HepG2 (cell line): ENCODE results near the gene MN1. TPM values are rescaled to one million over a fixed set of nuclear protein-coding genes. Genes with fewer than 3 reads are reported as not detected.

Experiments
- ATAC-seq: fragments of 200-7000 bp; cut with Tn5 transposase; 3 replicates; pipeline ENCODE4 v1.9.1; 2020; ENCODE audit warnings: mild to moderate bottlenecking, moderate library complexity
- BruUV-seq: library from RNA; stranded (reverse); fragments of 400-500 nt; replicated peaks from 2 replicates; lab custom pipeline; 2021; lab: Mats Ljungman, UMichigan
- CTCF ChIA-PET: fragments of 300-600 bp; formaldehyde crosslinking; extraction: SDS; loops from one replicate; lab custom pipeline; 2021; ENCODE audit warnings: low total read pairs, inconsistent platforms, low intra/inter-chr PET ratio; lab: Yijun Ruan, JAX
- POLR2A ChIA-PET: fragments of 350-600 bp; sonication (Branson Sonifier 250); formaldehyde crosslinking; loops from one replicate; lab custom pipeline; 2020; ENCODE audit warnings: antibody characterized with exemption, inconsistent platforms; lab: Yijun Ruan, JAX
- DNase-seq: peaks from one replicate; pipeline ENCODE4 v3.0.0-alpha.2; 2015; ENCODE audit warnings: low spot score
- FAIRE-seq: peaks from 3 replicates; lab custom pipeline; 2011; peaks lifted over from hg19 to GRCh38; lab: Jason Lieb, UNC
- H2AFZ ChIP-seq: one replicate; pipeline ENCODE4 v1.6.1; 2011; ENCODE audit warnings: low read length, inconsistent platforms
- H3K27ac ChIP-seq: fragments of 300-600 bp; 3 replicates; pipeline ENCODE4 v1.8.0; 2011; ENCODE audit warnings: mixed run types, mild to moderate bottlenecking, mixed read lengths, low read length, inconsistent platforms; ENCODE audit not compliant: insufficient read depth; ENCODE audit errors: extremely low read length
- H3K27me3 ChIP-seq, 2 experiments: fragments of 200-600 bp in 1 of 2; 2 replicates in 1 of 2; 3 replicates in 1 of 2; pipeline versions ENCODE4 v1.6.0 to v1.8.0; 2011; ENCODE audit warnings: low read length in 2 of 2, mild to moderate bottlenecking in 2 of 2, moderate library complexity in 2 of 2, inconsistent platforms in 1 of 2; ENCODE audit not compliant: insufficient read depth in 2 of 2, control insufficient read depth in 1 of 2
- H3K36me3 ChIP-seq, 2 experiments: fragments of 200-600 bp in 1 of 2; replicated peaks in 1 of 2; 2 replicates in 1 of 2; 3 replicates in 1 of 2; pipeline versions ENCODE4 v1.5.1 to v1.8.0; 2011; ENCODE audit warnings: low read length in 2 of 2, inconsistent platforms in 1 of 2; ENCODE audit not compliant: insufficient read depth in 2 of 2, control insufficient read depth in 1 of 2
- H3K4me1 ChIP-seq: 2 replicates; pipeline ENCODE4 v1.5.1; 2012; ENCODE audit warnings: low read length, inconsistent platforms; ENCODE audit not compliant: insufficient read depth
- H3K4me2 ChIP-seq: 2 replicates; pipeline ENCODE4 v1.6.0; 2011; ENCODE audit warnings: low read depth, low read length, inconsistent platforms
- H3K4me3 ChIP-seq, 3 experiments: fragments of 200-600 bp in 1 of 3; sonication (generic), shearing (Covaris generic) in 1 of 3; replicated peaks in 1 of 3; 2 replicates each; pipeline ENCODE4 v1.5.1; 2011 to 2016; ENCODE audit warnings: low read length in 3 of 3, inconsistent platforms in 2 of 3, low read depth in 2 of 3, mild to moderate bottlenecking in 2 of 3, control low read depth in 1 of 3, mixed read lengths in 1 of 3; ENCODE audit not compliant: insufficient read depth in 1 of 3
- H3K79me2 ChIP-seq: one replicate; pipeline ENCODE4 v1.6.1; 2011; ENCODE audit warnings: low read length, inconsistent platforms; ENCODE audit not compliant: insufficient read depth
- H3K9ac ChIP-seq: 2 replicates; pipeline ENCODE4 v1.6.0; 2011; ENCODE audit warnings: mild to moderate bottlenecking, low read depth, low read length, inconsistent platforms; ENCODE audit not compliant: insufficient read depth
- H3K9me3 ChIP-seq: 2 replicates; pipeline ENCODE4 v1.5.1; 2012; ENCODE audit warnings: mild to moderate bottlenecking, low read length
- H4K20me1 ChIP-seq: 2 replicates; pipeline ENCODE4 v1.6.0; 2011; ENCODE audit warnings: inconsistent platforms, mild to moderate bottlenecking, low read length, moderate library complexity; ENCODE audit not compliant: insufficient read depth
- BCL3 ChIP-seq: sonication (generic); formaldehyde crosslinking; IDR thresholded peaks from 2 replicates; pipeline ENCODE4 v1.5.1; 2020; ENCODE audit warnings: mild to moderate bottlenecking, missing genetic modification reagents, moderate library complexity
- MAZ ChIP-seq, 2 experiments: sonication (generic) in 1 of 2; formaldehyde crosslinking in 1 of 2; IDR thresholded peaks; 2 replicates each; pipeline versions ENCODE4 v1.5.0 to v1.6.1; 2012 to 2020; ENCODE audit warnings: low read depth in 2 of 2, mild to moderate bottlenecking in 2 of 2, borderline replicate concordance in 1 of 2, improper control_type of control experiment in 1 of 2, low read length in 1 of 2, missing genetic modification reagents in 1 of 2, moderate library complexity in 1 of 2
- NFE2 ChIP-seq: sonication (generic); formaldehyde crosslinking; IDR thresholded peaks from 2 replicates; pipeline ENCODE4 v1.4.0; 2020; ENCODE audit warnings: missing genetic modification reagents
- NFIB ChIP-seq: sonication (generic); formaldehyde crosslinking; IDR thresholded peaks from 2 replicates; pipeline ENCODE4 v1.9.0; 2021; ENCODE audit warnings: missing genetic modification reagents, mild to moderate bottlenecking, borderline replicate concordance
- RNF2 ChIP-seq: fragments of 450-650 bp; conservative IDR thresholded peaks from 2 replicates; pipeline ENCODE4 v1.6.1; 2016; ENCODE audit warnings: low read depth
- SALL1 ChIP-seq: sonication (generic); formaldehyde crosslinking; IDR thresholded peaks from 2 replicates; pipeline ENCODE4 v1.8.0; 2022; ENCODE audit warnings: mild to moderate bottlenecking, missing genetic modification reagents
- SIN3A ChIP-seq: IDR thresholded peaks from 2 replicates; pipeline ENCODE4 v1.6.1; 2011; ENCODE audit warnings: low read depth, mild to moderate bottlenecking, control low read depth, low read length, borderline replicate concordance
- SNRNP70 ChIP-seq: fragments of 200-400 bp; formaldehyde crosslinking; IDR thresholded peaks from 2 replicates; pipeline ENCODE4 v1.6.1; 2017; ENCODE audit warnings: mild to moderate bottlenecking, low read depth, low read length, moderate library complexity
- SP5 ChIP-seq: IDR thresholded peaks from 2 replicates; pipeline ENCODE4 v1.6.1; 2016; ENCODE audit warnings: low read depth, borderline replicate concordance
- TEAD3 ChIP-seq: optimal IDR thresholded peaks from 2 replicates; pipeline ENCODE3; 2016; ENCODE audit warnings: borderline replicate concordance
- ZBTB3 ChIP-seq: sonication (generic); formaldehyde crosslinking; IDR thresholded peaks from 2 replicates; pipeline ENCODE4 v1.4.0; 2020; ENCODE audit warnings: low read depth, mild to moderate bottlenecking, moderate library complexity, missing genetic modification reagents, borderline replicate concordance
- ZNF232 ChIP-seq: sonication (generic); formaldehyde crosslinking; IDR thresholded peaks from 2 replicates; pipeline ENCODE4 v1.4.0; 2020; ENCODE audit warnings: missing genetic modification reagents, borderline replicate concordance
- ZNF704 ChIP-seq: sonication (generic); formaldehyde crosslinking; IDR thresholded peaks from 2 replicates; pipeline ENCODE4 v1.8.1; 2023; ENCODE audit warnings: mild to moderate bottlenecking, inconsistent platforms, moderate library complexity, missing genetic modification reagents, borderline replicate concordance
- ZNF75D ChIP-seq: sonication (generic); formaldehyde crosslinking; IDR thresholded peaks from 2 replicates; pipeline ENCODE4 v1.8.1; 2023; ENCODE audit warnings: missing genetic modification reagents, mild to moderate bottlenecking, borderline replicate concordance
- WGBS: methylation state at CpG from one replicate; pipeline ENCODE4 v1.1.6; 2017; ENCODE audit warnings: low lambda C conversion rate; 5-methylcytosine and 5-hydroxymethylcytosine counted together
- in situ Hi-C: cut with HindIII; loops from 2 replicates; pipeline ENCODE4 v1.10.0; 2017; ENCODE audit warnings: low pct_unique_long_range_greater_than_20kb; ENCODE audit not compliant: extremely low pct_ligation_motif_present
- intact Hi-C: fragments of 100-400 bp; cut with micrococcal nuclease; formaldehyde crosslinking; loops from one replicate; pipeline ENCODE4 v1.10.0; 2022; ENCODE audit not compliant: unreplicated experiment
- polyA plus RNA-seq, 8 experiments: library from polyadenylated mRNA; depleted of rRNA in 3 of 8; stranded (reverse) in 7 of 8; unstranded in 1 of 8; fragments of >200 nt; fragmentation: Illumina TruSeq in 4 of 8; extraction: Trizol in 4 of 8; gene quantifications; 2 replicates each; pipeline versions ENCODE4 v1.2.1 to v1.2.3, GENCODE V29; 2011 to 2016; ENCODE audit warnings: low read depth in 4 of 8, missing spikeins in 1 of 8, mixed read lengths in 1 of 8; ENCODE audit not compliant: insufficient read depth in 1 of 8
- total RNA-seq, 5 experiments: library from RNA; depleted of rRNA; stranded (reverse); fragments of >200 nt; fragmentation: Illumina TruSeq; extraction: Trizol; gene quantifications; 2 replicates each; pipeline ENCODE4 v1.2.3, GENCODE V29; 2016; ENCODE audit warnings: low read depth in 1 of 5
- TF ChIP-seq, protein P1 (sequence below): sonication (generic); formaldehyde crosslinking; IDR thresholded peaks from 2 replicates; pipeline ENCODE4 v1.4.0; 2020; ENCODE audit warnings: mild to moderate bottlenecking, missing genetic modification reagents

The MN1 gene
- total and polyA plus RNA-seq, 2 of the 13 experiments (the other 11 are each of a cell fraction or from before 2014, with no cell fraction given) = 0.01 TPM; not detected in 1

GRCh38 chr22:27791159-27791858 lies 10.2 kb downstream of the MN1 start:
- H3K4me3 ChIP-seq = no peak overlapping the region
- H3K36me3 ChIP-seq = no peaks in the 10 kb centered on the region
- no peak overlapping the region for H3K27ac ChIP-seq
- H3K9me3 ChIP-seq = no peaks in the 10 kb centered on the region
- DNase-seq (no peak), FAIRE-seq (no peak), ATAC-seq (no peak)
- no peak for TF ChIP-seq SALL1
- TF ChIP-seq ZNF232 (CRISPR knock-in tag) = no peak
- TF ChIP-seq, protein P1, sequence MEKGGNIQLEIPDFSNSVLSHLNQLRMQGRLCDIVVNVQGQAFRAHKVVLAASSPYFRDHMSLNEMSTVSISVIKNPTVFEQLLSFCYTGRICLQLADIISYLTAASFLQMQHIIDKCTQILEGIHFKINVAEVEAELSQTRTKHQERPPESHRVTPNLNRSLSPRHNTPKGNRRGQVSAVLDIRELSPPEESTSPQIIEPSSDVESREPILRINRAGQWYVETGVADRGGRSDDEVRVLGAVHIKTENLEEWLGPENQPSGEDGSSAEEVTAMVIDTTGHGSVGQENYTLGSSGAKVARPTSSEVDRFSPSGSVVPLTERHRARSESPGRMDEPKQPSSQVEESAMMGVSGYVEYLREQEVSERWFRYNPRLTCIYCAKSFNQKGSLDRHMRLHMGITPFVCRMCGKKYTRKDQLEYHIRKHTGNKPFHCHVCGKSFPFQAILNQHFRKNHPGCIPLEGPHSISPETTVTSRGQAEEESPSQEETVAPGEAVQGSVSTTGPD (CRISPR knock-in tag) = no peak
- no peak for TF ChIP-seq ZNF75D (CRISPR knock-in tag)
- TF ChIP-seq RNF2 = no peak
- no peak for TF ChIP-seq SIN3A
- TF ChIP-seq BCL3 (CRISPR knock-in tag) = no peak
- TF ChIP-seq ZNF704 (CRISPR knock-in tag) = no peak
- no peak for TF ChIP-seq MAZ (IDR thresholded peaks at IDR 0.05; ENCODE audit: borderline replicate concordance, low read depth, low read length)
- TF ChIP-seq MAZ (CRISPR knock-in tag; IDR thresholded peaks at IDR 0.05; ENCODE audit: low read depth) = no peak
- TF ChIP-seq SP5 (CRISPR knock-in tag) = no peak
- TF ChIP-seq ZBTB3 (CRISPR knock-in tag) = no peak
- no peak for TF ChIP-seq NFIB (CRISPR knock-in tag)
- TF ChIP-seq SNRNP70 = no peak
- TF ChIP-seq NFE2 (CRISPR knock-in tag) = no peak
- no peak for TF ChIP-seq TEAD3
- in situ Hi-C loops (no loop called here), intact Hi-C loops (no loop called here)
- H3K4me2 ChIP-seq = no peak overlapping the region
- H3K4me1 ChIP-seq = no peaks in the 10 kb centered on the region
- H2AFZ ChIP-seq = no peak overlapping the region
- no peaks in the 10 kb centered on the region for H4K20me1 ChIP-seq
- BruUV-seq = no TSS peak
- WGBS = 45% methylated on average over 16 of the region's 17 CpGs
- H3K27me3 ChIP-seq = peaks cover 4 to 34% of the 10 kb centered on the region in 2 experiments; a peak in 3 of 5 replicates
- no peak overlapping the region for H3K9ac ChIP-seq
- no peaks in the 10 kb centered on the region for H3K79me2 ChIP-seq
- POLR2A ChIA-PET = no interaction called here
- CTCF ChIA-PET = no interaction called here
